Peyer's patch (tissue), 4 donors: ENCODE measurements around the gene DCANP1. TPM values are rescaled to one million over a fixed set of nuclear protein-coding genes. Genes with fewer than 3 reads are reported as not detected.

ENCODE experiments used
- DNase-seq, 3 donors: peaks; one replicate each; pipeline ENCODE4 v3.0.0-alpha.2; 2017 to 2019
- H3K27ac ChIP-seq, 4 donors: fragments of 200-600 bp; sonication (generic); one replicate each; pipeline ENCODE4 v1.5.1; 2016 to 2019
- H3K27me3 ChIP-seq, 2 donors: fragments of 200-600 bp; sonication (generic); one replicate each; pipeline ENCODE4 v1.5.1; 2019
- H3K36me3 ChIP-seq, 3 donors: fragments of 200-600 bp; sonication (generic); one replicate each; pipeline ENCODE4 v1.5.1; 2016 to 2019
- H3K4me1 ChIP-seq, 4 donors: fragments of 200-600 bp; sonication (generic); one replicate each; pipeline ENCODE4 v1.5.1; 2016 to 2019
- H3K4me3 ChIP-seq, 4 donors: fragments of 200-600 bp; sonication (generic); 1 replicate in 3 of 4; 2 replicates in 1 of 4; pipeline ENCODE4 v1.5.1; 2016 to 2019; ENCODE audit warnings: mild to moderate bottlenecking in 1 of 4
- H3K9me3 ChIP-seq, 4 donors: fragments of 200-600 bp; sonication (generic); one replicate each; pipeline ENCODE4 v1.5.1; 2016 to 2019; ENCODE audit warnings: mild to moderate bottlenecking in 1 of 4
- CTCF ChIP-seq, 6 experiments: fragments of 450-650 bp in 4 of 6; fragments of 200-600 bp in 2 of 6; sonication (generic) in 1 of 6; IDR thresholded peaks; one replicate each; pipeline ENCODE4 v1.5.1; 2017 to 2019; ENCODE audit warnings: antibody characterized with exemption in 6 of 6, mild to moderate bottlenecking in 3 of 6, moderate library complexity in 1 of 6
- POLR2A ChIP-seq, 2 donors: fragments of 450-650 bp; IDR thresholded peaks; one replicate each; pipeline ENCODE4 v1.5.1; 2017; ENCODE audit warnings: antibody characterized with exemption in 2 of 2, mild to moderate bottlenecking in 2 of 2, moderate library complexity in 2 of 2
- total RNA-seq, 4 donors: library from RNA; depleted of rRNA; stranded (reverse); fragments of >200 nt; gene quantifications; one replicate each; pipeline ENCODE4 v1.1.0, GENCODE V29; 2016

The DCANP1 gene
- total RNA-seq, 4 donors from 2014 or later: 0.27 to 1.7 TPM; not detected in 2

- no peaks in the 10 kb centered on the region for H3K27me3 ChIP-seq
- H3K4me3 ChIP-seq: peak within 1 kb of the TSS in 1 of 4 donors; percentile 6
- no peaks in the 10 kb centered on the region for H3K4me1 ChIP-seq
- H3K9me3 ChIP-seq: no peaks in the 10 kb centered on the region
- no peak for TF ChIP-seq POLR2A (IDR thresholded peaks at IDR 0.05)
- TF ChIP-seq CTCF (IDR thresholded peaks at IDR 0.05): no peak
- H3K27ac ChIP-seq: no peak within 1 kb of the TSS
- peak in 1 of 3 donors; percentile 11 for DNase-seq
- H3K36me3 ChIP-seq: no peaks in the 10 kb centered on the region
Measured at GRCh38 chr5:135452321-135453030, 5.3 kb upstream of the DCANP1 start, which contains the start of gene TIFAB. Gene TIFAB, minus strand, starts transcription at chr5:135452351. Its CDS starts 2,412 bp downstream, at chr5:135449939.

- TF ChIP-seq POLR2A (IDR thresholded peaks at IDR 0.05): no peak
- no peak for TF ChIP-seq CTCF (IDR thresholded peaks at IDR 0.05)
- Histone ChIP-seq H3K27ac (no peak overlapping the region), H3K4me3 (peak overlapping the region in 1 of 4 donors; percentile 6), H3K4me1 (no peaks in the 10 kb centered on the region), H3K36me3 (no peaks in the 10 kb centered on the region), H3K9me3 (no peaks in the 10 kb centered on the region), H3K27me3 (no peaks in the 10 kb centered on the region)
- peak in 2 of 3 donors; percentile 15 to 39 for DNase-seq
Measured at GRCh38 chr5:135451581-135452320, 4.6 kb upstream of the DCANP1 start.

- H3K4me1 ChIP-seq: no peaks in the 10 kb centered on the region
- H3K27ac ChIP-seq: no peak overlapping the region
- no peaks in the 10 kb centered on the region for H3K9me3 ChIP-seq
- TF ChIP-seq CTCF (IDR thresholded peaks at IDR 0.05): no peak
- TF ChIP-seq POLR2A (IDR thresholded peaks at IDR 0.05): no peak
- no peaks in the 10 kb centered on the region for H3K27me3 ChIP-seq
- DNase-seq: peak in 1 of 3 donors; percentile 23
- H3K4me3 ChIP-seq: no peak overlapping the region
- no peaks in the 10 kb centered on the region for H3K36me3 ChIP-seq
Measured at GRCh38 chr5:135450952-135451351, 3.8 kb upstream of the DCANP1 start.

GRCh38 chr5:135450336-135450735, 3.2 kb upstream of the DCANP1 start:
- Histone ChIP-seq H3K27me3 (no peaks in the 10 kb centered on the region), H3K4me1 (no peaks in the 10 kb centered on the region), H3K9me3 (no peaks in the 10 kb centered on the region), H3K36me3 (no peaks in the 10 kb centered on the region), H3K4me3 (no peak overlapping the region), H3K27ac (no peak overlapping the region)
- TF ChIP-seq POLR2A (IDR thresholded peaks at IDR 0.05) (no peak), CTCF (IDR thresholded peaks at IDR 0.05) (no peak)
- DNase-seq: peak in 1 of 3 donors; percentile 25

GRCh38 chr5:135449644-135450043, 2.5 kb upstream of the DCANP1 start:
- Histone ChIP-seq H3K36me3 (no peaks in the 10 kb centered on the region), H3K9me3 (no peaks in the 10 kb centered on the region), H3K4me1 (no peaks in the 10 kb centered on the region), H3K27ac (no peak overlapping the region), H3K4me3 (no peak overlapping the region), H3K27me3 (no peaks in the 10 kb centered on the region)
- TF ChIP-seq POLR2A (IDR thresholded peaks at IDR 0.05): no peak
- TF ChIP-seq CTCF (IDR thresholded peaks at IDR 0.05): no peak
- DNase-seq: peak in 1 of 3 donors; percentile 36
